ENCODE data around the gene KCTD10. TPM values are rescaled to one million over a fixed set of nuclear protein-coding genes. Genes with fewer than 3 reads are reported as not detected.

KCTD10 gene
- polyA plus RNA-seq, 3 donors, result 18.1 to 21.0 (median 20.0) TPM

GRCh38 chr12:109481863-109482262 lies 4.8 kb upstream of the KCTD10 start:
- H3K27ac Mint-ChIP-seq, result no peak overlapping the region
- Histone ChIP-seq H3K4me1 (ENCODE audit: control insufficient read depth in 1 of 2, insufficient read depth in 2 of 2, low read length in 2 of 2) (peaks cover 11 to 15% of the 10 kb centered on the region in 2 donors), H3K36me3 (replicated peaks in 1 of 2; ENCODE audit: control insufficient read depth in 1 of 2, insufficient read depth in 2 of 2, low read length in 2 of 2) (peaks cover 36 to 44% of the 10 kb centered on the region in 2 donors), H3K9ac (ENCODE audit: insufficient read depth, low read length, poor library complexity, severe bottlenecking) (no peak overlapping the region), H3K79me2 (ENCODE audit: insufficient read depth, low read length) (peaks cover 26% of the 10 kb centered on the region), H3K9me3 (replicated peaks in 1 of 2; ENCODE audit: control insufficient read depth in 1 of 2, insufficient read depth in 1 of 2, low read length in 2 of 2) (no peaks in the 10 kb centered on the region), H2AFZ (ENCODE audit: insufficient read depth, low read depth, low read length, poor library complexity, severe bottlenecking) (no peak overlapping the region), H3K4me2 (replicated peaks; ENCODE audit: extremely low read depth, low read length, poor library complexity, severe bottlenecking) (no peak overlapping the region), H3K27ac (ENCODE audit: low read depth in 1 of 2, low read length in 2 of 2) (no peak overlapping the region), H4K20me1 (ENCODE audit: insufficient read depth, low read length) (no peaks in the 10 kb centered on the region), H3K4me3 (replicated peaks in 1 of 3; ENCODE audit: low read depth in 2 of 3, low read length in 3 of 3) (no peak overlapping the region), H3K27me3 (ENCODE audit: control insufficient read depth in 2 of 2, insufficient read depth in 2 of 2, low read length in 2 of 2) (no peaks in the 10 kb centered on the region)
- H3K27me3 Mint-ChIP-seq (ENCODE audit: low read depth in 3 of 3), result peaks cover 0 to 2% (median 0%) of the 10 kb centered on the region in 3 donors
- no peak for DNase-seq
- peaks cover 34 to 40% of the 10 kb centered on the region in 2 donors for H3K36me3 Mint-ChIP-seq
- H3K4me3 Mint-ChIP-seq, result no peak overlapping the region
- H3K9me3 Mint-ChIP-seq, result no peaks in the 10 kb centered on the region
- peaks cover 9% of the 10 kb centered on the region for H3K4me1 Mint-ChIP-seq
- intact Hi-C loops (cut with micrococcal nuclease), result loop anchor here in 1 of 2 donors (10.0 kb wide), 1 partner anchor 93 kb away; the partner anchor contains the start of genes MMAB and MVK
- no peak for TF ChIP-seq CTCF (IDR thresholded peaks at IDR 0.05)
- WGBS (ENCODE audit: insufficient coverage), result no CpG with 5 or more reads among the region's 1 CpG

- no peak overlapping the region for H3K4me2 ChIP-seq (replicated peaks; ENCODE audit: extremely low read depth, low read length, poor library complexity, severe bottlenecking)
- no peak overlapping the region for H3K27ac ChIP-seq (ENCODE audit: low read depth in 1 of 2, low read length in 2 of 2)
- H2AFZ ChIP-seq (ENCODE audit: insufficient read depth, low read depth, low read length, poor library complexity, severe bottlenecking), result no peak overlapping the region
- Mint-ChIP-seq H3K36me3 (peaks cover 22 to 25% of the 10 kb centered on the region in 2 donors), H3K9me3 (no peaks in the 10 kb centered on the region), H3K27ac (no peak overlapping the region), H3K27me3 (ENCODE audit: low read depth in 3 of 3) (peaks cover 0 to 2% (median 0%) of the 10 kb centered on the region in 3 donors), H3K4me1 (peaks cover 22% of the 10 kb centered on the region), H3K4me3 (no peak overlapping the region)
- no peak for DNase-seq
- no peaks in the 10 kb centered on the region for H3K9me3 ChIP-seq (replicated peaks in 1 of 2; ENCODE audit: control insufficient read depth in 1 of 2, insufficient read depth in 1 of 2, low read length in 2 of 2)
- peaks cover 4% of the 10 kb centered on the region for H4K20me1 ChIP-seq (ENCODE audit: insufficient read depth, low read length)
- H3K79me2 ChIP-seq (ENCODE audit: insufficient read depth, low read length), result peaks cover 42% of the 10 kb centered on the region
- intact Hi-C loops (cut with micrococcal nuclease), result loop anchor here in 1 of 2 donors (10.0 kb wide), 1 partner anchor 94 kb away; the partner anchor contains the start of genes MMAB and MVK
- no peak for TF ChIP-seq CTCF (IDR thresholded peaks at IDR 0.05)
- H3K27me3 ChIP-seq (ENCODE audit: control insufficient read depth in 2 of 2, insufficient read depth in 2 of 2, low read length in 2 of 2), result no peaks in the 10 kb centered on the region
- no CpG with 5 or more reads among the region's 4 CpGs for WGBS (ENCODE audit: insufficient coverage)
- H3K4me1 ChIP-seq (ENCODE audit: control insufficient read depth in 1 of 2, insufficient read depth in 2 of 2, low read length in 2 of 2), result peaks cover 20 to 28% of the 10 kb centered on the region in 2 donors
- no peak overlapping the region for H3K9ac ChIP-seq (ENCODE audit: insufficient read depth, low read length, poor library complexity, severe bottlenecking)
- peaks cover 21 to 29% of the 10 kb centered on the region in 2 donors for H3K36me3 ChIP-seq (replicated peaks in 1 of 2; ENCODE audit: control insufficient read depth in 1 of 2, insufficient read depth in 2 of 2, low read length in 2 of 2)
- no peak overlapping the region for H3K4me3 ChIP-seq (replicated peaks in 1 of 3; ENCODE audit: low read depth in 2 of 3, low read length in 3 of 3)
Measured at GRCh38 chr12:109480356-109480755, 3.3 kb upstream of the KCTD10 start.
